Transverse colon (tissue), 4 donors: Measurements from ENCODE around the gene RASL10A. TPM values are rescaled to one million over a fixed set of nuclear protein-coding genes. Genes with fewer than 3 reads are reported as not detected.

ENCODE experiments used
- DNase-seq: peaks from one replicate; pipeline ENCODE4 v3.0.0-alpha.2; 2019
- H3K27ac ChIP-seq, 4 donors: fragments of 200-600 bp; sonication (generic); 2 replicates each; pipeline ENCODE4 v1.5.1; 2016 to 2018; ENCODE audit warnings: inconsistent platforms in 4 of 4
- H3K27me3 ChIP-seq: fragments of 200-600 bp; sonication (generic); 2 replicates; pipeline ENCODE4 v1.5.1; 2017; ENCODE audit warnings: inconsistent platforms
- H3K36me3 ChIP-seq, 4 donors: fragments of 200-600 bp; sonication (generic); 2 replicates each; pipeline ENCODE4 v1.5.1; 2017 to 2019; ENCODE audit warnings: inconsistent platforms in 4 of 4
- H3K4me1 ChIP-seq, 4 donors: fragments of 200-600 bp; sonication (generic); 2 replicates each; pipeline ENCODE4 v1.5.1; 2017 to 2020; ENCODE audit warnings: inconsistent platforms in 4 of 4
- H3K4me3 ChIP-seq, 4 donors: fragments of 200-600 bp; sonication (generic); 1 replicate in 1 of 4; 2 replicates in 3 of 4; pipeline versions ENCODE4 v1.5.1 to v1.6.1; 2017 to 2019; ENCODE audit warnings: inconsistent platforms in 4 of 4
- H3K9me3 ChIP-seq, 2 donors: fragments of 200-600 bp; sonication (generic); 2 replicates each; pipeline ENCODE4 v1.5.1; 2017 to 2019; ENCODE audit warnings: inconsistent platforms in 2 of 2
- CTCF ChIP-seq, 5 experiments: fragments of 200-600 bp in 3 of 5; fragments of 450-650 bp in 2 of 5; sonication (generic) in 3 of 5; IDR thresholded peaks; 1 replicate in 2 of 5; 2 replicates in 3 of 5; pipeline ENCODE4 v1.5.1; 2016 to 2017; ENCODE audit warnings: antibody characterized with exemption in 5 of 5, inconsistent platforms in 3 of 5, mild to moderate bottlenecking in 2 of 5, moderate library complexity in 1 of 5
- EP300 ChIP-seq: sonication (generic); formaldehyde crosslinking; IDR thresholded peaks from one replicate; pipeline ENCODE4 v1.6.1; 2017; ENCODE audit warnings: antibody characterized with exemption, low read depth
- POLR2A ChIP-seq: fragments of 450-650 bp; IDR thresholded peaks from one replicate; pipeline ENCODE4 v1.6.1; 2016; ENCODE audit warnings: antibody characterized with exemption, mild to moderate bottlenecking, moderate library complexity
- POLR2AphosphoS5 ChIP-seq, 3 donors: sonication (generic); formaldehyde crosslinking; IDR thresholded peaks; one replicate each; pipeline ENCODE4 v1.6.1; 2016; ENCODE audit warnings: antibody characterized with exemption in 3 of 3
- WGBS, 2 donors: methylation state at CpG; one replicate each; pipeline ENCODE4 v1.1.5; 2018; ENCODE audit warnings: low coverage in 1 of 2; 5-methylcytosine and 5-hydroxymethylcytosine counted together
- in situ Hi-C, 4 donors: fragments of 200-750 bp; cut with MboI; loops; one replicate each; pipeline versions ENCODE4 v1.15.0 to v1.15.1; 2017; ENCODE audit warnings: low sequenced_read_pairs in 3 of 4, low pct_ligation_motif_present in 1 of 4, low pct_unique_long_range_greater_than_20kb in 1 of 4
- intact Hi-C: fragments of 100-400 bp; cut with DNase I; formaldehyde crosslinking; loops from one replicate; pipeline ENCODE4 v1.15.1; 2023; ENCODE audit warnings: low total_unique reads
- total RNA-seq, 4 donors: library from RNA; depleted of rRNA; stranded (reverse); fragments of >200 nt; gene quantifications; one replicate each; pipeline ENCODE4 v1.1.0, GENCODE V29; 2016

Gene RASL10A
- total RNA-seq, 4 donors from 2014 or later = 1.2 to 5.0 (median 2.4) TPM; not detected in 1

- Histone ChIP-seq H3K27ac (no peak overlapping the region), H3K36me3 (peaks cover 0 to 46% (median 21%) of the 10 kb centered on the region in 4 donors), H3K27me3 (no peaks in the 10 kb centered on the region), H3K4me1 (peaks cover 0 to 13% (median 10%) of the 10 kb centered on the region in 4 donors), H3K9me3 (no peaks in the 10 kb centered on the region), H3K4me3 (no peak overlapping the region)
- intact Hi-C loops = no loop called here
- 63 to 71% methylated on average over 1 to 4 of the region's 4 CpGs for WGBS, 2 donors
- in situ Hi-C loops = no loop called here
- no peak for DNase-seq
- TF ChIP-seq CTCF (IDR thresholded peaks at IDR 0.05) = no peak
- peak in 1 of 3 donors; percentile 32 for TF ChIP-seq POLR2AphosphoS5 (IDR thresholded peaks at IDR 0.05)
Observed at GRCh38 chr22:29300467-29300806, 15.1 kb downstream of the RASL10A start.

- in situ Hi-C loops (loop anchor here in 1 of 4 donors (25.0 kb wide), 1 partner anchor 88 kb away; the partner anchor contains the start of gene AP1B1), intact Hi-C loops (no loop called here)
- no peak overlapping the region for H3K27ac ChIP-seq
- peaks cover 0 to 57% (median 26%) of the 10 kb centered on the region in 4 donors for H3K36me3 ChIP-seq
- no peak overlapping the region for H3K4me3 ChIP-seq
- no peaks in the 10 kb centered on the region for H3K9me3 ChIP-seq
- H3K27me3 ChIP-seq = no peaks in the 10 kb centered on the region
- TF ChIP-seq EP300 = no peak
- no peak for TF ChIP-seq POLR2AphosphoS5 (IDR thresholded peaks at IDR 0.05)
- no peak for TF ChIP-seq CTCF (IDR thresholded peaks at IDR 0.05)
- no peak for TF ChIP-seq POLR2A
- no peak for DNase-seq
- 72 to 90% methylated on average over 6 to 19 of the region's 19 CpGs for WGBS, 2 donors
- H3K4me1 ChIP-seq = peaks cover 0 to 13% (median 10%) of the 10 kb centered on the region in 4 donors
Observed at GRCh38 chr22:29299136-29299900, 16.2 kb downstream of the RASL10A start.

GRCh38 chr22:29298641-29299040, 16.9 kb downstream of the RASL10A start:
- intact Hi-C loops = no loop called here
- no peak for DNase-seq

GRCh38 chr22:29292379-29292778, 23.1 kb downstream of the RASL10A start:
- intact Hi-C loops (no loop called here), in situ Hi-C loops (loop anchor here in 1 of 4 donors (25.0 kb wide), 1 partner anchor 95 kb away; the partner anchor contains the start of gene AP1B1)
- Histone ChIP-seq H3K4me1 (peaks cover 0 to 4% (median 0%) of the 10 kb centered on the region in 4 donors), H3K27me3 (no peaks in the 10 kb centered on the region), H3K27ac (no peak overlapping the region), H3K36me3 (peaks cover 0 to 96% (median 45%) of the 10 kb centered on the region in 4 donors), H3K9me3 (no peaks in the 10 kb centered on the region), H3K4me3 (no peak overlapping the region)
- DNase-seq = no peak
- TF ChIP-seq CTCF (IDR thresholded peaks at IDR 0.05) (no peak), POLR2AphosphoS5 (IDR thresholded peaks at IDR 0.05) (no peak), POLR2A (no peak), EP300 (no peak)

More at GRCh38 chr22:29298641-29299040, 16.9 kb downstream of the RASL10A start:
- WGBS, 2 donors = 85% methylated on average over 8 of the region's 8 CpGs; no CpG with 5 or more reads in 1 of the 2 donors
- Histone ChIP-seq H3K27me3 (no peaks in the 10 kb centered on the region), H3K9me3 (no peaks in the 10 kb centered on the region), H3K27ac (no peak overlapping the region), H3K4me3 (no peak overlapping the region), H3K36me3 (peaks cover 0 to 62% (median 30%) of the 10 kb centered on the region in 4 donors), H3K4me1 (peaks cover 0 to 13% (median 10%) of the 10 kb centered on the region in 4 donors)
- TF ChIP-seq CTCF (IDR thresholded peaks at IDR 0.05) (no peak), POLR2AphosphoS5 (IDR thresholded peaks at IDR 0.05) (no peak), EP300 (no peak), POLR2A (no peak)
- in situ Hi-C loops = loop anchor here in 1 of 4 donors (25.0 kb wide), 1 partner anchor 89 kb away; the partner anchor contains the start of gene AP1B1
